HG03342 (cell line): Measurements from ENCODE around the gene SURF1.
"Not testable (repeated sequence)": the region's sequence is repeated elsewhere in the genome, so short reads cannot be mapped to it uniquely, and the experiment has no call there.

Source experiments
- ATAC-seq: cut with Tn5 transposase; IDR thresholded peaks from one replicate; pipeline ENCODE4 v1.9.1; 2021; ENCODE audit warnings: mild to moderate bottlenecking, moderate library complexity; ENCODE audit not compliant: unreplicated experiment

The SURF1 gene

DNA sequence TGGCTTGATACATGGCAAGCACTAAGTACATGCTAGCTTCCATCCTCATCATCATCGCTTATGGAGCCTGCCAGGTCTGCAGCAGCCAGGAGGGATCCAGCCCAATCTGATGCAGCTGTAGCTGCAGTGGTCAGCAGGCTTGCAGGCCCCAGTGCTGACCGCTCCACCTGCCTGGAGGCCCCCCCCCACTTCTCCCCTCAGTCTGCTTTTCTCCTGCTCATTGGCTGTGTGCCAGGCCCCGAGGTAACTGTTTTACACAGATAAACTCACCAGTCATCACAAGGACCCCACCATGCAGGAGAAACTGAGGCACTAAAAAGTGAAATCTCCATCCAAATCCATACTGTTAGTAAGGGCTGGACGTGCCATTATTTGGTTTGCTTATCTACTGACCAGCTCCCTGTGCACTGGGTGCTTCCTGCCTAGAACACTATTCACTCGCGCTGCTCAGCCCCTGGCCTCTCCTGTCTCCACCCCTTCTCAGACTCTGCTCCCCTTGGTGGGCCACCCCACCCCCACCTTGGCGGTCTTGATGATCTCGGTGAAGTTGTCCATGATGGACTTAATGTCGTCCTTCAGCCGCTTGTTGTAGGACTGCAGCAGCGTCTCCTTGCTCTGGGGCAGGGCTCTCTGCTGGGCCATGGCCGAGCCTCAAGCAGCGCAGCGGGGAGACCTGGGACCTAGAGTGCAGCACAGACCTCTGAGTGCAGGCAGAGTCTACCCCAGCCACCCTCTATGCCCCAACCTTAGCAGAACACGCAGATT lies 10.1 kb downstream of the SURF1 start:
- no peak for ATAC-seq

GRCh38 chr9:133345596-133345995 lies 10.7 kb downstream of the SURF1 start:
- ATAC-seq: no peak

DNA sequence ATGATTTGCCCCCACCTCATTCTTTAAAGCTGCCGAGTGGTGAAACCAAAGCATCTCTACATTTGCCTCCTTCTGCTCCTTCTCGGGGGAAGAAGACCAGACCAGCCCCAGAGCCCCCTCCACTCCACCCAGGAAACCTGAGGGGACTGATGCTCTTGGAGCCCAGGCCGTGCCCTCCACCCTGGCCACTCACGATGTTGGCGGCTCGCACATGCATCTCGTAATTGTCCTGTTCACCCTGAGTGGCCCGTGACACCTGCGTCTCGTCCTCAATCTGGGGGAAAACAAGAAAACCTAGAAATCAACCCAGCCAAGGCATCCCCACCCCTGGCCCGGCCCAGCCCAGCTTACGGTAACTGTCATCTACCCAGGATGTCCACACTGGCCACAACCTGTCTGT lies 11.3 kb downstream of the SURF1 start:
- ATAC-seq: no peak

DNA sequence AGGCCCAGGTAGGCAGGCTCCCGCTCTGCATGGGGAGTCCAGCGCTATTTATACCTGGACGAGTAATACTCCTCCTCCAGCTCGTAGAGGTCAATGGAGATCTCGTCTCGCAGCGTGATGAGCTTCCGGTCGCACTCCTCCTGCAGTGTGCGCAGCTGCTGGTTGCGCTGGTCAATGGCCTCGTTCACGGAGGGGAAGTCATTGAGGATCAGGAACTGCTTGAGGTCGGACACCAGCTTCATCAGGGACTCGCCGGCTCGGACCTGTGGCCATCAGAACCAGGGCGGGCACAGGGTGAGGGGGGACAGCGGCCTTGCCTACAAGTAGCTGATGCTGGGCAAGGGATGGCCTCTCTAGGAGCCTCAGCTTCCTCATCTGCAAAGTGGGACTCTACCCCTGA lies 12.2 kb downstream of the SURF1 start:
- no peak for ATAC-seq

- no peak for ATAC-seq
These were observed 13.7 kb downstream of the SURF1 start for GRCh38 chr9:133342570-133342969.

DNA sequence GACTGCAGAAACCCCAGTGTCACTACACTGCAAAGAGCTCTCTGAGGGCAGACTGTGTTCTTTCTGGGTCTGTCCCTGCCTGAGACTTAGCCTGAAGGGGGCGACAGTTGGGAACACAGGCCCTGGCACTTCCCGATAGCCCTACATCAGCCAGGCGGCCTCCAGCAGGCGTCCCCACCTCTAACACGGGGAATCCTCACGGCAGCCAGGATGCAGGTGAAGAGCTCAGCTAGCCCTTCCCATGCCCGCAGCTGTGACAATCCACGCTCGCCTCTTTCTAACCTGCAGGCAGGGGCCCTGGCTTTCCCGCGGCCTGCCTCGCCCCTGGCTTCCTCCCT lies 14.2 kb downstream of the SURF1 start:
- no peak for ATAC-seq

DNA sequence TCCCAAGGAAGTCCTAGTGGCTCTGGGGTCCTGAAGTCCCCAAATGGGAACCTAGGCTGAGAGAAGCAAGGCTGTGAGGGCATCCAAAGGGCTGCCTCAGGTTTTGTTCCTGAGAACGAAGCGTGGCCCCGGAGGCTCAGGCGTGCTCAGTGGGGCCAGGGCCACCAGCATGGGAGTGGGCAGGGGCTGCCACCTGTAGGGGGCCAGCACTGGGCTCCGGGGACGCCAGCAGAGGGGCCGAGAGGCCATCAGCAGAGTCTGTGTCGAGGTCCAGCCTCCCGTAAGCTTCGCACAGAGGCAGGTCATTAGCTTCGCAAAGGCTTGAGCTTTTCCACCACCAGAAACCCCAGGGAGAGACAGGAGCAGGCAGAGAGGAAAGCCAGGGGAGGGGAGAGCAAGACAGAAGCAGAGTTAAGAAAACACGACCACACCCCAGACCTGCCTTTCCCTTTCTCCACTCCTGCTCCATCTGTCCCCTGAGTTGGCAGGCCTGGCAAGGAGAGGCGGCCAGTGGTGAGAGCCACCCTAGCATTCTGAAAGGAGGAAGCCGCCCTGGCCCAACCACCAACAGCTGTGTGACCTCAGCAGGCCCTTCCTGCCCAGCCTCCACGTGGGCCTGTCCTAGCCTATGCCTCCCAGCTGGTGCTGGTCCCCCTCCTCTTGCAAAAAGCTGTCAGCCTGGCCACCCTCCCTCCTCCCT lies 14.8 kb downstream of the SURF1 start:
- no peak for ATAC-seq

- ATAC-seq: no peak
These were observed 15.4 kb downstream of the SURF1 start for GRCh38 chr9:133340916-133341315.

GRCh38 chr9:133340256-133340655 lies 16.0 kb downstream of the SURF1 start:
- no peak for ATAC-seq

DNA sequence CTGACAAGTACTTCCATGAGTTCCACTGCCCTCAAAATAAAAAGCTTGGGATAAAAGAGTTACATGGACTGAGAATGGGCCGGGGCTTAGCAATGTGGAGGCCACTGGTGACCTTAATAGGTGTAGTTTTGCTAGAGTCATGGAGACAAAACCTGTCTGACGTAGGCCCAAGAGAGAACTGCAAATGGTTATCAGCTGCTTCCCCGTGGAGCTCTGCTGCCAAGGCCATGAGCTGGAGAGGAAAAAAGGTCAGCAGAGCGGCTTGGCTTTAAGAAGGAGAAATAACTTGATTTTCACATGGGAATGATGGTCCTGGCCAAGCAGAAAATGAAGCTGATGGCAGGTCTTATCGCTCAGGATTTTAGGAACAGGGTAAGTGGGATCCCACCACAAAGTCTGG lies 16.6 kb downstream of the SURF1 start:
- ATAC-seq: no peak

DNA sequence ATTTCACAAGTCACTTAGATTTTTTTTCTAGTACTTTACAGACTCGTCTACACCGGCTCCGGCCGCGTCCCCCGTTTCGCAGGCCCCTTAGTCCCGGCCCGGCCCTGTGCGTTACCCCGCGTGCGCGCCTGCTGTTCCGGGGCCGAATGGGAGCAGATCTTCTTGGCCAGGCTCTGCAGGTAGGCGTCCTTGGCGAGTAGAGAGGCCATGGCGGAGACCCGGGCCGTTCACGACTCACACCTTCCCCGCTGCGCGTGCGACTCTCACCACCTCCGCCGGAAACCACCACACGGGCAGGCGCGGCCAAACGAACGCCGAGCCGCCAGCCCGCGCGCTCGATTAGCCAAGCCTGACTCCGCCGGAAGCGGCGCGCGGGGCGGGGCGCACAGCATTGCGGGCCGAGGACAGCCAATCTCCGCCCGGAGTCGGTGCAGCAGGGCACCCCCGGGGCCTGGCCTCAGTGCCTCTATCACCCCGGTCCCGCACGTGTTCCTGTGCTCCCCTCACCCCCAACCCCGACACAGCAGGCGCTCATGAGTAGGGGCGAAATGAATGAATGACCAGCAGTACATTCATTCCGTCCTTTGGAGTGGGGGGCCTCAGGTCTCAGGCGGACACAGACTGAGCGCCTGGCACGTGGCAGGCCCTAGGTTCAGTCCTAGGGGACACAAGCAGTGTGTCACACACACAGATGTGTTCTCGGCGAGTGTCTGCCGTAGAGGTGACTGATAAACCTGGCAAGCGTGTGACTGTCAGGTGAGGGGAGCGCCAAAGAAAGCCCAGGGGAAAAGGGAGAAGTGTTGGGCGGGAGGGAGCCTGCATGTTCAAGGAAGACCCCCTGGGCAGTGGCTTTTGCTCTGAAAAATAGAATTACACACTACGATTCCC lies 20.1 kb downstream of the SURF1 start, which contains the start of gene SURF6:
Gene SURF6, minus strand, starts transcription at position 265 of the 888 bp plus-strand sequence. Its CDS starts 56 bp downstream, at position 209.
- peak; percentile 89 for ATAC-seq

DNA sequence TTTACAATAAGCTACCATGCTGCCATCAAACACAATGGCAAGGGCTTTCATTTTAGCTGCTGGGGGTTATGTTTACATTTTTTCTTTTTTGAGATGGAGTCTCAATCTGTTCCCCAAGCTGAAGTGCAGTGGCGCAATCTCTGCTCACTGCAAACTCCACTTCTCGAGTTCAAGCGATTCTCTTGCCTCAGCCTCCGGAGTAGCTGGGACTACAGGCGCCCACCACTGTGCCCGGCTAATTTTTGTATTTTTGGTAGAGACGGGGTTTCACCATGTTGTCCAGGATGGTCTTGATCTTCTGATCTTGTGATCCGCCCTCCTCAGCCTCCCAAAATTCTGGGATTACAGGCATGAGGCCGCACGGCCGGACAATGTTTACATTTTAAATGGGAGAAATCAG lies 21.4 kb downstream of the SURF1 start:
- ATAC-seq: not testable (repeated sequence)

- ATAC-seq: no peak
These were observed 22.1 kb downstream of the SURF1 start for GRCh38 chr9:133334161-133334560.

DNA sequence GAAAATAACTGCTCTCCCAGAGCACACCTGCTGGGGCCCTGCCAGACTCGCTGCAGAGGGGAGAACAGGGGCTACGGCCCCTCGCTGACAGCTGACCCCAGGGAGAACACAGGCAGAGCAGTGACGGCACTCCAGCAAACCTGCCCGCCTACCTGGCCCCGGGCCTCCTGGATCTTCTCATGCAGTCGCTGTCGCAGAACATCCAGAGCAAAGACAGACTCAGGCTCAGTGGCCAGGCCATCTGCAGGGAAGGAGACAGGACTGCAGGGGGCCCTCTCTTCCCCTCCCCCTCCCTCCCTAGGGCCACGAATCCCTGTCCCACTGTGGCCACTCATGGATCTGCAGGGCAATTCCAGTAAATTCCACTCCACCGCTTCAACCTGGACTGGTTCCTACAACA lies 22.7 kb downstream of the SURF1 start:
- ATAC-seq: no peak

GRCh38 chr9:133333011-133333410 lies 23.3 kb downstream of the SURF1 start:
- no peak for ATAC-seq

- no peak for ATAC-seq
These were observed 23.9 kb downstream of the SURF1 start for GRCh38 chr9:133332381-133332730.

GRCh38 chr9:133331641-133332380 lies 24.5 kb downstream of the SURF1 start:
- ATAC-seq: no peak

DNA sequence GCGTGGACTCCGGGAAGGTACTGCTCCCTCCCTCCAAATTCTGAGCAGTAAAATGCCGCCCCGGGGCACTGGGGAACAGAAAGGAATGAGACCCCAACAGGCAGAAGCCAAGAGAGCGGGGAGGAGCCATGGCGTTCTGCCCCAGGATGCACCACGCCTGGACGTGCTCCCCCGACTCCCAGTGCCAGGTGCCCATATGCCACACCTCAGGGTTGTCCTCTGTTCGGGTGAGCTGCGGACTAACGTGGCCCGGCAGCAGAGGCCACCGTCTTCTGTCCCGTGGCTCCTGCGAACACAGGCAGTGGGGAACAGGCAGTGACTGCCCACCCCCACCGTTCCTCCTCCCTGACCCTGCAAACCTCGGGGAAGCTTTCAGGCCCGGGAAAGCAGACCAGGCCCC lies 25.1 kb downstream of the SURF1 start:
- ATAC-seq: no peak

GRCh38 chr9:133329306-133330156 lies 26.8 kb downstream of the SURF1 start:
- ATAC-seq: not testable (repeated sequence)
